Activated CD8-positive, alpha-beta memory T cell treated with anti-CD3 and anti-CD28 coated beads for 4 hours (primary cell): Measurements from ENCODE around the gene CCDC91.
"Not testable (repeated sequence)": the region's sequence is repeated elsewhere in the genome, so short reads cannot be mapped to it uniquely, and the experiment has no call there.

Experiments
- DNase-seq, 2 donors: peaks; one replicate each; pipeline ENCODE4 v3.0.0-alpha.2; 2020; ENCODE audit warnings: low read depth in 2 of 2

Gene CCDC91

GRCh38 chr12:28232211-28232928 lies 42.1 kb downstream of the CCDC91 start:
- DNase-seq: no peak

GRCh38 chr12:28234444-28234843 lies 44.2 kb downstream of the CCDC91 start:
- no peak for DNase-seq

GRCh38 chr12:28235015-28235414 lies 44.8 kb downstream of the CCDC91 start:
- DNase-seq: no peak

- DNase-seq: no peak
Measured at GRCh38 chr12:28235985-28236384, 45.7 kb downstream of the CCDC91 start.

- DNase-seq: no peak
Measured at GRCh38 chr12:28237423-28237822, 47.2 kb downstream of the CCDC91 start.

- no peak for DNase-seq
Measured at GRCh38 chr12:28239918-28240317, 49.7 kb downstream of the CCDC91 start.

GRCh38 chr12:28240853-28241252 lies 50.6 kb downstream of the CCDC91 start:
- DNase-seq: no peak

GRCh38 chr12:28242129-28242495 lies 51.9 kb downstream of the CCDC91 start:
- DNase-seq: no peak

GRCh38 chr12:28242496-28243309 lies 52.4 kb downstream of the CCDC91 start:
- DNase-seq: no peak

GRCh38 chr12:28243310-28243633 lies 53.0 kb downstream of the CCDC91 start:
- no peak for DNase-seq

- no peak for DNase-seq
Measured at GRCh38 chr12:28247806-28248205, 57.5 kb downstream of the CCDC91 start.

- DNase-seq: no peak
Measured at GRCh38 chr12:28248555-28249145, 58.4 kb downstream of the CCDC91 start.

GRCh38 chr12:28253161-28253641 lies 62.9 kb downstream of the CCDC91 start:
- DNase-seq: no peak

- no peak for DNase-seq
Measured at GRCh38 chr12:28257411-28257810, 67.2 kb downstream of the CCDC91 start.

- no peak for DNase-seq
Measured at GRCh38 chr12:28258998-28259397, 68.7 kb downstream of the CCDC91 start.

- DNase-seq: no peak
Measured at GRCh38 chr12:28265435-28266042, 75.3 kb downstream of the CCDC91 start.

- not testable (repeated sequence) for DNase-seq
Measured at GRCh38 chr12:28267920-28268607, 77.8 kb downstream of the CCDC91 start.

- DNase-seq: no peak
Measured at GRCh38 chr12:28268608-28269229, 78.5 kb downstream of the CCDC91 start.

- no peak for DNase-seq
Measured at GRCh38 chr12:28269851-28270250, 79.6 kb downstream of the CCDC91 start.

GRCh38 chr12:28278499-28278898 lies 88.2 kb downstream of the CCDC91 start:
- no peak for DNase-seq

- no peak for DNase-seq
Measured at GRCh38 chr12:28278960-28279359, 88.7 kb downstream of the CCDC91 start.
